Measurements from ENCODE around the gene SLC30A1.

DNA sequence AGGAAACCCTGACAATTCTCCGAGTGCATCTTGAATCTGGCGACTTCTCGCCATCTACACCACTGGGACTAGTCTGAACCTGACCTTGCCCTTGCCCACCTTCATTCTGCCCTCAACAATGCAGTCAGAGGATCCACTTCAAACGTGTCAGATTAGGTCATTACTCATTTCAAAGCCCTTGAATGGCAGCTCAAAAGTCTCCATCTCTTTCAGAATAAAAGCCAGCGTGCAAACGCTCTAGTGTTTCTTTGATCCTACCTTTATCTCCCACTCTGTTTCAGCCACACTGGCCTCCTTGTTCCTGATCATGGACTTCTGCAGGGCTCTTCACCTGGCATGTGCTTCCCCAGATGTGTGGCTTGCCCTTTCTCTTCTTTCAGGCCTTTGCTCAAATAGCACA is 31.3 kb downstream of the SLC30A1 start:
- TF ChIP-seq, protein P1, sequence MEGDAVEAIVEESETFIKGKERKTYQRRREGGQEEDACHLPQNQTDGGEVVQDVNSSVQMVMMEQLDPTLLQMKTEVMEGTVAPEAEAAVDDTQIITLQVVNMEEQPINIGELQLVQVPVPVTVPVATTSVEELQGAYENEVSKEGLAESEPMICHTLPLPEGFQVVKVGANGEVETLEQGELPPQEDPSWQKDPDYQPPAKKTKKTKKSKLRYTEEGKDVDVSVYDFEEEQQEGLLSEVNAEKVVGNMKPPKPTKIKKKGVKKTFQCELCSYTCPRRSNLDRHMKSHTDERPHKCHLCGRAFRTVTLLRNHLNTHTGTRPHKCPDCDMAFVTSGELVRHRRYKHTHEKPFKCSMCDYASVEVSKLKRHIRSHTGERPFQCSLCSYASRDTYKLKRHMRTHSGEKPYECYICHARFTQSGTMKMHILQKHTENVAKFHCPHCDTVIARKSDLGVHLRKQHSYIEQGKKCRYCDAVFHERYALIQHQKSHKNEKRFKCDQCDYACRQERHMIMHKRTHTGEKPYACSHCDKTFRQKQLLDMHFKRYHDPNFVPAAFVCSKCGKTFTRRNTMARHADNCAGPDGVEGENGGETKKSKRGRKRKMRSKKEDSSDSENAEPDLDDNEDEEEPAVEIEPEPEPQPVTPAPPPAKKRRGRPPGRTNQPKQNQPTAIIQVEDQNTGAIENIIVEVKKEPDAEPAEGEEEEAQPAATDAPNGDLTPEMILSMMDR (conservative IDR thresholded peaks at IDR 0.05 in 1 of 2, IDR thresholded peaks at IDR 0.05 in 1 of 2; ENCODE audit: low read depth in 1 of 2, low read length in 2 of 2): no peak
- no peak for TF ChIP-seq EZH2 (IDR thresholded peaks at IDR 0.05; ENCODE audit: low read length, missing control alignments)
